H1 (cell line): ENCODE results near the gene ATP2B1. TPM values are rescaled to one million over a fixed set of nuclear protein-coding genes. Genes with fewer than 3 reads are reported as not detected.

Experiments used
- CTCF ChIA-PET: fragments of 300-600 bp; sonication (Branson Sonifier 250); formaldehyde crosslinking; loops from one replicate; lab custom pipeline; 2021; ENCODE audit not compliant: partially characterized antibody; lab: Charles Lee
- POLR2A ChIA-PET: fragments of 300-600 bp; sonication (Branson Sonifier 250); formaldehyde crosslinking; loops from one replicate; lab custom pipeline; 2021; ENCODE audit warnings: inconsistent platforms; ENCODE audit not compliant: partially characterized antibody; lab: Charles Lee
- DNase-seq, 2 experiments: peaks; one replicate each; pipeline versions ENCODE4 v3.0.0 to v3.0.0-alpha.2; 2010 to 2022; ENCODE audit warnings: low spot score in 2 of 2, low read depth in 1 of 2, mixed read lengths in 1 of 2
- FAIRE-seq: peaks from 2 replicates; lab custom pipeline; 2011; peaks lifted over from hg19 to GRCh38; lab: Jason Lieb, UNC
- H2AFZ ChIP-seq: 2 replicates; pipeline ENCODE4 v1.8.1; 2012; ENCODE audit warnings: low read length, inconsistent platforms
- H2AK5ac ChIP-seq: 2 replicates; pipeline ENCODE4 v1.6.1; 2013; ENCODE audit warnings: low read depth, low read length
- H2BK120ac ChIP-seq: replicated peaks from 2 replicates; pipeline ENCODE3; 2013; ENCODE audit warnings: low read depth, low read length, inconsistent platforms
- H2BK12ac ChIP-seq: 2 replicates; pipeline ENCODE4 v1.6.1; 2013; ENCODE audit warnings: low read depth, low read length
- H2BK15ac ChIP-seq: 2 replicates; pipeline ENCODE4 v1.6.1; 2013; ENCODE audit warnings: low read length
- H2BK20ac ChIP-seq: 2 replicates; pipeline ENCODE4 v1.6.1; 2013; ENCODE audit warnings: low read length
- H2BK5ac ChIP-seq: 2 replicates; pipeline ENCODE4 v1.6.1; 2013; ENCODE audit warnings: low read depth, low read length
- H3K14ac ChIP-seq: 2 replicates; pipeline ENCODE4 v1.6.1; 2013; ENCODE audit warnings: inconsistent platforms; ENCODE audit not compliant: insufficient read length
- H3K18ac ChIP-seq: 2 replicates; pipeline ENCODE4 v1.6.1; 2013; ENCODE audit warnings: low read length; ENCODE audit errors: extremely low read depth
- H3K23ac ChIP-seq: 2 replicates; pipeline ENCODE4 v1.6.1; 2013; ENCODE audit warnings: inconsistent platforms; ENCODE audit not compliant: insufficient read length
- H3K23me2 ChIP-seq: 2 replicates; pipeline ENCODE4 v1.6.1; 2013; ENCODE audit warnings: low read depth, low read length
- H3K27ac ChIP-seq: 2 replicates; pipeline ENCODE4 v1.6.1; 2011; ENCODE audit warnings: low read depth, low read length, inconsistent platforms
- H3K27me3 ChIP-seq, 4 experiments: replicated peaks in 1 of 4; 1 replicate in 1 of 4; 2 replicates in 3 of 4; pipeline versions ENCODE4 v1.6.1 to v1.8.1; 2011 to 2013; ENCODE audit warnings: low read length in 3 of 4, mild to moderate bottlenecking in 3 of 4, inconsistent platforms in 2 of 4, mixed read lengths in 2 of 4, moderate library complexity in 1 of 4; ENCODE audit not compliant: control insufficient read depth in 3 of 4, insufficient read depth in 3 of 4; ENCODE audit errors: extremely low read depth in 1 of 4
- H3K36me3 ChIP-seq, 4 experiments: 2 replicates each; pipeline versions ENCODE4 v1.6.1 to v1.8.1; 2011 to 2013; ENCODE audit warnings: mild to moderate bottlenecking in 4 of 4, low read length in 3 of 4, moderate library complexity in 2 of 4, control low read depth in 1 of 4, inconsistent platforms in 1 of 4; ENCODE audit not compliant: insufficient read depth in 4 of 4, control insufficient read depth in 2 of 4
- H3K4ac ChIP-seq: replicated peaks from 2 replicates; pipeline ENCODE3; 2013; ENCODE audit warnings: low read length, low read depth, mixed read lengths, inconsistent platforms; ENCODE audit not compliant: insufficient read length
- H3K4me1 ChIP-seq, 4 experiments: replicated peaks in 1 of 4; 1 replicate in 1 of 4; 2 replicates in 3 of 4; pipeline versions ENCODE4 v1.6.1 to v1.8.1; 2011 to 2013; ENCODE audit warnings: low read length in 3 of 4, inconsistent platforms in 2 of 4, mixed read lengths in 1 of 4; ENCODE audit not compliant: insufficient read depth in 4 of 4, control insufficient read depth in 3 of 4
- H3K4me2 ChIP-seq, 2 experiments: 2 replicates each; pipeline versions ENCODE4 v1.6.1 to v1.8.1; 2011 to 2013; ENCODE audit warnings: low read depth in 2 of 2, low read length in 2 of 2, control low read depth in 1 of 2, inconsistent platforms in 1 of 2, mild to moderate bottlenecking in 1 of 2; ENCODE audit not compliant: insufficient read depth in 1 of 2
- H3K4me3 ChIP-seq, 4 experiments: fragments of 200-600, 300-600 bp in 1 of 4; sonication (generic), shearing (Covaris generic), sonication (Bioruptor Twin) in 1 of 4; 2 replicates each; pipeline versions ENCODE4 v1.5.1 to v1.8.1; 2011 to 2016; ENCODE audit warnings: low read length in 4 of 4, low read depth in 3 of 4, control low read depth in 2 of 4, inconsistent platforms in 2 of 4, mild to moderate bottlenecking in 2 of 4, mixed read lengths in 1 of 4, moderate library complexity in 1 of 4; ENCODE audit not compliant: insufficient read depth in 2 of 4; ENCODE audit errors: extremely low read depth in 1 of 4
- H3K56ac ChIP-seq: replicated peaks from 2 replicates; pipeline ENCODE3; 2013; ENCODE audit warnings: low read depth, mild to moderate bottlenecking, mixed read lengths, low read length, inconsistent platforms; ENCODE audit not compliant: insufficient read length
- H3K79me1 ChIP-seq: 2 replicates; pipeline ENCODE4 v1.6.1; 2013; ENCODE audit warnings: low read depth, low read length, control low read depth
- H3K79me2 ChIP-seq, 2 experiments: 2 replicates each; pipeline versions ENCODE4 v1.6.1 to v1.8.1; 2012 to 2013; ENCODE audit warnings: low read length in 2 of 2, mild to moderate bottlenecking in 2 of 2, inconsistent platforms in 1 of 2; ENCODE audit not compliant: insufficient read depth in 2 of 2, control insufficient read depth in 1 of 2
- H3K9ac ChIP-seq, 4 experiments: replicated peaks in 1 of 4; 1 replicate in 1 of 4; 2 replicates in 3 of 4; pipeline versions ENCODE4 v1.6.1 to v1.8.1; 2011 to 2013; ENCODE audit warnings: low read depth in 3 of 4, low read length in 3 of 4, control low read depth in 2 of 4, mild to moderate bottlenecking in 2 of 4, moderate library complexity in 2 of 4, inconsistent platforms in 1 of 4; ENCODE audit errors: extremely low read depth in 1 of 4
- H3K9me3 ChIP-seq, 2 experiments: 2 replicates each; pipeline versions ENCODE4 v1.6.1 to v1.8.1; 2012 to 2013; ENCODE audit warnings: mild to moderate bottlenecking in 2 of 2, moderate library complexity in 2 of 2, control low read depth in 1 of 2, inconsistent platforms in 1 of 2, low read depth in 1 of 2, low read length in 1 of 2, mixed read lengths in 1 of 2; ENCODE audit not compliant: insufficient read depth in 2 of 2
- H4K20me1 ChIP-seq, 2 experiments: replicated peaks in 1 of 2; 2 replicates each; pipeline versions ENCODE3 to v1.8.1; 2011 to 2013; ENCODE audit warnings: inconsistent platforms in 2 of 2, low read length in 2 of 2, mild to moderate bottlenecking in 1 of 2; ENCODE audit not compliant: insufficient read depth in 2 of 2, control insufficient read depth in 1 of 2
- H4K5ac ChIP-seq: 2 replicates; pipeline ENCODE4 v1.6.1; 2013; ENCODE audit warnings: low read length, low read depth, mixed read lengths, inconsistent platforms; ENCODE audit not compliant: insufficient read length
- H4K8ac ChIP-seq: 2 replicates; pipeline ENCODE4 v1.8.0; 2013; ENCODE audit warnings: mild to moderate bottlenecking, moderate library complexity, low read length, inconsistent platforms; ENCODE audit not compliant: insufficient read depth; ENCODE audit errors: extremely low read depth
- H4K91ac ChIP-seq: replicated peaks from 2 replicates; pipeline ENCODE3; 2013; ENCODE audit warnings: low read length, mixed read lengths, inconsistent platforms; ENCODE audit not compliant: insufficient read length
- ATF2 ChIP-seq: IDR thresholded peaks from 2 replicates; pipeline ENCODE4 v1.6.1; 2012; ENCODE audit warnings: low read length, inconsistent platforms
- BACH1 ChIP-seq: IDR thresholded peaks from 2 replicates; pipeline ENCODE4 v1.6.1; 2012; ENCODE audit warnings: low read length, improper control_type of control experiment
- CEBPB ChIP-seq: IDR thresholded peaks from 2 replicates; pipeline ENCODE4 v1.6.1; 2012; ENCODE audit warnings: low read depth, low read length
- CHD1 ChIP-seq: IDR thresholded peaks from 2 replicates; pipeline ENCODE4 v1.6.1; 2012; ENCODE audit warnings: low read depth, low read length, improper control_type of control experiment
- JUN ChIP-seq: IDR thresholded peaks from 2 replicates; pipeline ENCODE4 v1.6.1; 2011; ENCODE audit warnings: low read depth, mild to moderate bottlenecking, improper control_type of control experiment, low read length
- JUND ChIP-seq: IDR thresholded peaks from 2 replicates; pipeline ENCODE4 v1.6.1; 2011; ENCODE audit warnings: mild to moderate bottlenecking, improper control_type of control experiment, low read length
- KDM1A ChIP-seq: fragments of 200-600, 300-600 bp; sonication (generic); IDR thresholded peaks from 2 replicates; pipeline ENCODE4 v1.7.1; 2016; ENCODE audit warnings: mild to moderate bottlenecking, low read length, borderline replicate concordance
- KDM4A ChIP-seq: IDR thresholded peaks from one replicate; pipeline ENCODE4 v1.7.1; 2012; ENCODE audit warnings: low read depth, mild to moderate bottlenecking, moderate library complexity, low read length, inconsistent platforms; ENCODE audit not compliant: severe bottlenecking
- MAFK ChIP-seq: IDR thresholded peaks from 2 replicates; pipeline ENCODE4 v1.6.1; 2012; ENCODE audit warnings: low read depth, mild to moderate bottlenecking, improper control_type of control experiment, low read length
- PHF8 ChIP-seq: fragments of 200-600 bp; sonication (generic); conservative IDR thresholded peaks from 2 replicates; pipeline ENCODE4 v1.7.1; 2012; ENCODE audit warnings: low read depth, mild to moderate bottlenecking, inconsistent platforms, low read length, moderate library complexity
- RFX5 ChIP-seq: IDR thresholded peaks from 2 replicates; pipeline ENCODE4 v1.6.1; 2011; ENCODE audit warnings: low read depth, low read length, improper control_type of control experiment, borderline replicate concordance
- SP1 ChIP-seq: IDR thresholded peaks from 2 replicates; pipeline ENCODE4 v1.6.1; 2011; ENCODE audit warnings: low read depth, low read length
- TBP ChIP-seq: IDR thresholded peaks from 2 replicates; pipeline ENCODE4 v1.6.1; 2011; ENCODE audit warnings: low read depth, low read length, improper control_type of control experiment
- TCF12 ChIP-seq: IDR thresholded peaks from 2 replicates; pipeline ENCODE4 v1.6.1; 2011; ENCODE audit warnings: low read depth, mild to moderate bottlenecking, low read length
- WGBS, 2 experiments: shearing (Covaris generic) in 1 of 2; methylation state at CpG; one replicate each; pipeline versions ENCODE4 v1.1.6 to v1.1.7; 2013 to 2015; ENCODE audit warnings: low lambda C conversion rate in 2 of 2, mixed read lengths in 2 of 2, inconsistent platforms in 1 of 2, low coverage in 1 of 2, missing lambda C conversion rate in 1 of 2; ENCODE audit not compliant: insufficient replicate concordance in 2 of 2, insufficient coverage in 1 of 2, insufficient read length in 1 of 2; ENCODE audit errors: extremely low coverage in 1 of 2, missing lambda C conversion rate in 1 of 2; 5-methylcytosine and 5-hydroxymethylcytosine counted together
- polyA plus RNA-seq, 7 experiments: library from polyadenylated mRNA; depleted of rRNA in 3 of 7; stranded (reverse) in 5 of 7; unstranded in 2 of 7; fragments of >200 nt in 5 of 7; fragments of 200-250 nt in 2 of 7; gene quantifications; 1 replicate in 5 of 7; 2 replicates in 1 of 7; 4 replicates in 1 of 7; pipeline versions ENCODE4 v1.2.1 to v1.2.3, GENCODE V29; 2011 to 2013; ENCODE audit warnings: missing spikeins in 2 of 7, mixed read lengths in 2 of 7
- total RNA-seq: library from RNA; stranded (reverse); fragmentation: NEBNext Ultra II Directional; extraction: Animal tissue kit (Norgen Biotek cat#: 25700); gene quantifications from 2 replicates; pipeline ENCODE4 v1.2.1, GENCODE V29; 2021

Gene ATP2B1
- total and polyA plus RNA-seq, 2 of the 8 experiments (the other 6 are each of a cell fraction or from before 2014, with no cell fraction given): 4.3 to 32.0 TPM

GRCh38 chr12:89736995-89737394 is 28.4 kb upstream of the ATP2B1 start:
- H3K4ac ChIP-seq: no peak overlapping the region
- no peak for FAIRE-seq
- no peak overlapping the region for H3K4me3 ChIP-seq
- H2BK15ac ChIP-seq: no peak overlapping the region
- POLR2A ChIA-PET: no interaction called here
- H3K18ac ChIP-seq: no peak overlapping the region
- no peak overlapping the region for H4K91ac ChIP-seq
- no peaks in the 10 kb centered on the region for H4K20me1 ChIP-seq
- H4K5ac ChIP-seq: no peak overlapping the region
- 58% methylated on average over 1 of the region's 1 CpG; no CpG with 5 or more reads in 1 of the 2 experiments for WGBS, 2 experiments
- no peak overlapping the region for H3K56ac ChIP-seq
- no peak overlapping the region for H3K9ac ChIP-seq
- no peak for DNase-seq
- no peak overlapping the region for H2BK20ac ChIP-seq
- no peak overlapping the region for H3K23ac ChIP-seq
- H2BK5ac ChIP-seq: no peak overlapping the region
- no peaks in the 10 kb centered on the region for H3K23me2 ChIP-seq
- no peaks in the 10 kb centered on the region; a peak in 1 of 4 replicates for H3K9me3 ChIP-seq
- no peak overlapping the region for H2AK5ac ChIP-seq
- no peak overlapping the region for H3K14ac ChIP-seq
- no peaks in the 10 kb centered on the region for H3K4me1 ChIP-seq
- peak overlapping the region; percentile 26; the same call in 1 of the 2 replicates for H2AFZ ChIP-seq
- no peak overlapping the region for H2BK120ac ChIP-seq
- no peaks in the 10 kb centered on the region for H3K36me3 ChIP-seq
- no peak overlapping the region for H4K8ac ChIP-seq
- CTCF ChIA-PET: interaction anchor here (0.6 to 0.9 kb wide), 3 partner anchors 15 to 366 kb away, joined by 3 read pairs; no protein-coding TSS in a partner anchor
- no peak overlapping the region for H2BK12ac ChIP-seq
- no peaks in the 10 kb centered on the region for H3K79me2 ChIP-seq
- no peak overlapping the region for H3K4me2 ChIP-seq
- H3K27me3 ChIP-seq: no peaks in the 10 kb centered on the region
- no peaks in the 10 kb centered on the region for H3K79me1 ChIP-seq
- no peak overlapping the region for H3K27ac ChIP-seq
- TF ChIP-seq BACH1: no peak
- TF ChIP-seq KDM1A: no peak
- no peak for TF ChIP-seq MAFK
- TF ChIP-seq RFX5: no peak
- TF ChIP-seq CEBPB: no peak
- TF ChIP-seq CHD1: no peak
- no peak for TF ChIP-seq ATF2
- no peak for TF ChIP-seq SP1
- no peak for TF ChIP-seq JUN
- TF ChIP-seq TCF12: no peak
- TF ChIP-seq KDM4A: no peak
- TF ChIP-seq TBP: no peak
- TF ChIP-seq PHF8: no peak
- no peak for TF ChIP-seq JUND
